NCI-H82 treated with DMSO at 0.1 percent for 48 hours (cell line): Measurements from ENCODE around the gene ARID1B.

Source experiments
- DNase-seq: peaks from one replicate; lab custom pipeline; 2025; ENCODE audit not compliant: unreplicated experiment; lab: John Stamatoyannopoulos, UW

ARID1B gene

DNA sequence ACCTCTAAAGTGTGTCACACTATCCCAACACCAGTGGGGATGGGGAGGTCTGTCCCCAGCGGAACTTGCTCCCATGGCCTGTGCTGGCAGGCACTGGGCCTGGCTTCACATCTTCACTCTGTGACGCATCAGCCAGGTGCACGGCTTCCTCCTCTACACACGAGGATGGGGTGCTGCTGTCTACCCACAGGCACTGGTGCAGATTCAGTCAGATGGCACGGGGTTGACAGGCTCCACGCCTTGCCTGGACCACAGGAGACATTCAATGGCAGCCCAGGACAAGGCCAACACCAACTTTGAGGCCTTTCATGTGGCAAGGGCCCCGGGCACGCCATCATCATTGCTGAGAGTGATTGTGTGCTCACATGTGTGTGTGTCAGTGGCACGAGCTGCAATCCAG lies 453.7 kb downstream of the ARID1B start:
- no peak for DNase-seq

DNA sequence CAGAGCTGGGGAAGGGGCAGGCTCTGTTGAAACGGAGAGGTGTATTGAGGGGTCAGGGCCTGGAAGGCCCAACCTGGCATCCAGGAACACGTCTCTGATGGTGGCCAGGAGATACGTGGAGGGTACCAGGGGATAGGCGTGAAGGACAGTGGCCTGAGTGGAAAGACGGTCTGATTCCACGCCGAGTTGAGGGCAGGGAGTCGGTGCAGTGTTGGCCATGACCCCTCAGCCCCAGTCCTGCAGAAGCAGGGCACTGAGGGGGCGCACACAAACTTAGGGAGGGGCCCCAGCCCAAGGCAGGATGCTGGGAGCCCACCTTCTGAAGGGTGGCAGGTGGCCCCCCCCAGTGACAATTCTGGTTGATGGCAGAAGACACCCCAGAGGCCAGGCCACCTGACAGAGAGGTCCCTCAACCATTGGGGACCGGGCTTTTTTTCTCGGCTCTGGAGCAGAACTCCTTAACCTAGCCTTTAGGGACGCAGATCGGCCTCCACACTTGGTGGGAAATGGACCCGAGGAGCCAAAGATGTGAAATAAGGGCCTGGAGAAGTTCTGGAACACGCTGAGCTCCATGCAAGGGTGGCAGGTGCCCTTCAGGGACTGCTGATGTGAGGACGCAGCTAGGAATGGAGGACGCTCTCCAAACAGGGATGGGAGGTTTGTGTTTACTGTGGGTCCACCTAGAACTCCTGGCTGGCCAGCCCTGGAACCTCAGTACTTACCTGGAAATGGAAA lies 455.1 kb downstream of the ARID1B start:
- no peak for DNase-seq

DNA sequence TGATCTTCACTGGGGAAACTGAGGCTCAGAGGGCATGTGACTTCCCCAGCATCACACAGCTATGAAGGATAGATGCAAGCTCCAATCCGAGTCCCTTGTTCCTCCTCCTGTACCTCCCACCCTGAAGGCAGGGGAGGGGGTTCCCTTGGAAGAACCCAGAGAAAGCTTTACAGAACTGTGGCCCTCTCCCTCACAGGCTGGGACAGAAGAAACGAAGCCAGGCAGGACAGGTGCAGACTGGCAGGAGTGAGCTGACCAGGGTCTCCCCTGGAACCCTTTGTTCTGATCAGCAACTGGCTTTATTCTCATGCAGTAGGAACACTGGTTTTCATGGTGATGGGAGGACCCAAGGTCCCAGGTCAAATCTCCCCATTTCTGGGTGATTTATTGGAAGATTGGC lies 456.0 kb downstream of the ARID1B start:
- no peak for DNase-seq

DNA sequence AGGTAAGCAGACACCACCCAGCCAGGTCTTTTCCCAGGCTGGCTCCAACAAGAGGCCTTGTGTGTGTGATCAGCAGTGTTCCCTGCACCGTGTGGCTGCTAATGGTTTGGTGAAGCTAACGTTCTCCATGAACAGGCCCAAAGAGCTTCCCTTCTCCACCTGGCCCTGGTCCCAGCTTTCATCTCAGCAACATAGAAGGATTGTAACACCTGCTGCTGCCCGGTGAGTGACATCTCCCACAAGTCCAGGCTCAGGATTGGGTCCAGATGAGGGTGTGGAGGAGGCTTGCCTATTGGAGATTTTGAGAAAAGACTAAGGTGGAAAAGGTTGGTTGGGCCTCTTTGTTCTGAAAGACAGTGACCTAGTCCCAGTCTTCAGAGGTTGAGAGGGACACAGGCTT lies 456.5 kb downstream of the ARID1B start:
- no peak for DNase-seq

DNA sequence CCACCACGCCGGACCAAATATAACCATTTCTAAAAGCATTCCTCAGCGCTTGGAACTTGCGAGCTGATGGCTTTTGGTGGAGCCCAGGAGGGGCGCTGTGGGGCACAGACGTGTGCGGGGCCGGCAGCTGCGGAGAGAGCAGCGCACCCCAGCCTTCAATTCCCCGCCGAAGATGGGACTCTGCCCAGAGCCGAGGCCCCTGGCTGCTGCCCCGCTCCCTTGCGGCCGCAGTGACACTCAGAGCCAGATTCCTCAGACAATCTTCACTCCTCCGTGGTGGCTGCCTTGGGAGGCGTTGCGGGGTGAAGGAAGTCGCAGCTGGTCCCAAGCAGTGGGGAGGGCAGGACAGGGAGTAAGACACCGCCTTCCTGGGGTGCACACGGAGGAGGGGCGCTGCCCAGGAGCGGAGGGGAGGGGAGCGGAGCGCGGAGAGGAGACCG lies 458.4 kb downstream of the ARID1B start:
- DNase-seq, result no peak

DNA sequence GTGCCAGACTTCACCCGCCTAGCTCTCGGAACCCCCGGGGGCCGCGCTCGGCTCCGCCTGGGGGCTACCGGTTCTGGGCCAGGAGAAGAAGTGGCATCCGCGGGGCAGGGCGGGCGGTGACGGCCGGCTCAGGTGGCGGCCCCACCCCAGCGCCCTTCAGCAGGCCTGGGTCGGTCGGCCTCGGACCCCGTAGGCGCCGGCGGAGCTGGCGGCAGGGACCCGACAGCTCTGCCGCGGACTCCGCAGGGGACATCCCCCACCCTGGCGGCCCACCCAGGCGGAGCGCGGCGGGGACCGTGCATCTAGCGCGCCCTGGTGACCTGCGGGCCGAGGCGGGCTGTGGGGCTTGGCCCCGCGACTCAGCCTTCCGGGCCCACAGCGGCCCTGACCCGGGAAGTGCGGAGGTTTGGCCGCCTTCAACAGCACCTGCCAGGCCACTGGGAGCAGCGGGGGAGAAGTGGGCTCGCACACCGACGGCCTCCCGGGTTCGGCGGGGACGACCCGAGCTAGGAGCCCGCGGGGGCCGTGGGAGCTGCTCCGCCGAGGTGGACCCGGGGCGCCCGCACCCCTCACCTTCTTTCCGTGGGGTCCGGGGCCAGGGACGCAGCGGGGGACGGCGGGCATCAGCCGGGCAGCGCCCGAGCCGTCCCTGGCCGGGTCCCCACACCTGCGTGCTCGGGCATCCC lies 459.0 kb downstream of the ARID1B start:
- no peak for DNase-seq

DNA sequence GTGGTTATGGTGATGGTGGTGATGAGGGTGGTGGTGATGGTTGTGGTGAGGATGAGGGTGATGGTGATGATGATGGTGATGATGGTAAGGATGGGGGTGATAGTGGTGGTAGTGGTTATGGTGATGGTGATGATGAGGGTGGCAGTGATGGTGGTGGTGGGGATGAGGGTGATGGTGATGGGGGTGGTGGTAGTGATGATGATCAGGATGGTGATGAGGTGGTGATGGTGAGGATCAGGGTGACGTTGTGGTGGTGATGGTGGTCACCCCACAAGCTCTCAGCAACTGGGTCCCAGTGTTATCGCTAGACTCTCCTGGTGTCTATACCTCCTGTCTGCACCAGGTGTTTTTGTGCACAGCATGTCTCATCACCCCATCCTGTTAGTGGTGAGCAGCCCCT lies 461.2 kb downstream of the ARID1B start:
- no peak for DNase-seq

DNA sequence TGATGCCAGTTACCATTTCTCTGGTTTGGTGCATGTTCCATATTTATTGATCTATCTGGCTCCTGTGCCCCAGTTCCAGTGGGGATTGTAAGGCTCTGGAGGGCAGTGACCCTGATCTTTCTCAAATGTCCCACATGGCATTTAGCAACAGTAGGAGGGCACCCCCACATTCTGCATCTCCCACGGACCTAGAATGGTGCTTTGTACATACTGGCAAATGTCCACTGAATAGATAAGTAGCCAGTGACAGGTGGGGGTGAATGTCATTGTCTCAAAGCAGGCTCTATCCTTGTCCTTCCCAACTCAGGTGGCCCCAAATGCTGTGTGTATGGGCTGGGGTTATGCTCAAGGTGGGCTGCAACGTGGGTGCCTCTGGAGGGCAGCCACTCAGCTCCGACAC lies 462.0 kb downstream of the ARID1B start:
- no peak for DNase-seq

DNA sequence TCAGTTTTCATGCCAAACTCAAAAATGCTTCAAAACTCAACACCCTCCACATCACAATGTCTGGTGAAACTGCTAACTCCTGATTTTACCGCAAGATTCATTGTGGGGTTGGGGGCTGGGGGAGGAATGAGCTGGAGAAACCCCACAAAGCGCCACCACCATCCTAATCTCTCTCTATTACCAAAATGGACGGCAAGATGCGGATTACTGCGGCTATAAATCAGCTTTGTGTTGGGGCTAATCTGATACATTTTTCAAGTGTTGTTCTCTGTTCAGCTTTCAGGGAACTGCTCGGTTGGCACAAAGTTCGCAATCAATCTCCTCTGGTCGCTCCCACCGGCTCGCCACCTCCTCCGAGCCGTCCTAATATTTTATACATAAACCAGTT lies 462.5 kb downstream of the ARID1B start:
- DNase-seq, result peak; percentile 82

DNA sequence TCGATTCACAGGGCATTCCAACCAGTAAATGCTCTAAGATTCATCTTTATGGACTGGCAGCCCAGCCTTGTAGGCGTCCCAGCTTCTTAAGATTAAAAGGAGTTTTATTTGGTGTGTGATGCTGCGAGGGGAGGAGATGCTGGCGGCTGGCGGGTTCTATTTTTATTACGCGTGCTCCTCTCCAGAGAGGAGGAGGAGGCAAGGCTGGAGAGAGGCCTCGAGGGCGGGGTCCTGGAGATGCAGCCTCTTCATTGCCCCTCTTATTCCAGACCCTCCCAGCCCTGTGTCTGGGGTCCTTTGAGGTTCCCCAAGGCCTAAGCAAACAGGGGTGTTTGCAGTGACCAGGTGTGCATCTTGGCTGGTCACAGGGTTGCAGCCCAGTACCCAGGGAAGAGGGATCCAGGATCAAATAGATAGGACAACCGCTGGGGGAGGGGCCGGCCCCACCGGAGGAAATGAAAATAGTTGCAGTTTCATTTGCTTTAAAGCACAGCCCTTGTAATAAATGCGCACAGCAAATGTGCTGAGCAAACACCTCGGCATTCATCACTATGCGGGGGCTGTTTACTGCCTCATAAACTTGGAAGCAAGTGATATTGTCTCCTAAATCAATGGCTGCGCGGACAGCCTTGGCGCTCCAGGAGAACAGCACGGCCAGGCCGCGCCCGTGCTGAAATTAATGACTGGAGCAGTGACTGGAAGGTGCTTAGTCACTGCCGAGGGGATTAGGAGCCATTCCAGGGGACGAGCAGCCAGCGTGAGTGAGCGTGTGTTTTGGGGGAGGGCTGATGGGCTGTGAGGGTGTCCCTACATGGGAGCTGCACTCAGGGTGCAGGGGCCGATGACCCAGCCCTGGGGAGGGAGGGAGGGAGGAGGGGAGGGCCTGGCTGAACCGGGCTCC lies 463.1 kb downstream of the ARID1B start:
- peak; percentile 79 for DNase-seq

DNA sequence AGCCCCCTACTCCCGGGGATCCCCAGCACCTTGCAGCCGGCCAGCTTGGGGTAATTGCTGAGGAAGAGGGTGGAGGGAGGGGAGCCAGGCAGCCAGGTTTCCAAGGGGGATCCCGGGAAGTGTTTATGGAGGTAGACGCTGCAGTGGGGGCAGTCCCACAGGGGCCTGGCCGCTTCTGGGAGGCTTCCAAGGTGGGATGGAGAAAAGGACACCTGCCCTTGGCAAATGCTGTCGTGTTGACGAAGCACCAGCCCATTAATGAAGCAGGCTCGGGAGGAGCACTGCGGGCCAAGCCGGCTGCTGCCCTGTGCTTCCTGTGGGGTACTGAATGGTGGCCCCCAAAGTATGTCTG lies 463.8 kb downstream of the ARID1B start:
- no peak for DNase-seq

DNA sequence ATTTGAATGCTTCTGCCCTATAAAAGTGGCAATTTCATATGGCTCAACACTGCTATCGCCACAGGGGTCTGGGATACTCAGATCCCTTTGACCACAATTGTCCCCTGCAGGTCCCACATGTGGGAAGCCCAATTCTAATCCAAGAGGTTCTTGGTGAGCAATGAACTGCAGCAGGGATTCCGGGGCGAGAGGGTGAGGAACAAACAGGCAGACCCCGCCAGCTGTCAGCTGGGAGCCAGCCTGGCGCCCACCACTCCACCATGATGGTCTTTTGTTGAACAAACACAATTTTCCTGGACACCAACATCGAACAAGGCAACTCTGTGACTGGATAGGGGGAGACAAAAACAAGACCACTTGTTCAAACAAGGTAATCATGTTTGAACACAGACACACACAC lies 465.6 kb downstream of the ARID1B start:
- no peak for DNase-seq

DNA sequence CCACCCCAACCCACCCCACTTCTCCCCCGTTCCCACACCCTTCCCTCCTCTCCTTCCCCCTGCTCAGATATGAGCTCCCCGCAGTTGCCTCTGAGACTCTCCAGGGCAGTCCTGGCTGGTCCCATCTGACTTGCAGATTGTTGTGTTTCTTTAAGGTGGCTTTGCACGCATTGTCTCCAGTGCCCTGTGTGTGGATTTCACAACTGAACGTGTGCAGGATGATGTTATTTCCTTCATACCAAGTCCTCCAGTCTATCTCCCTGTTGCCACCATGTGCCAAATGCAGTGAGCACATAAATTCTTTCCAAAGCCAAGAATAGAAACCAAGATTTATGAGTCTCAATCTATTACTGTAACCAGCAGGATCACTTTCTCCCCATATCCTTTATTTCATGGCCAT lies 467.0 kb downstream of the ARID1B start:
- no peak for DNase-seq

DNA sequence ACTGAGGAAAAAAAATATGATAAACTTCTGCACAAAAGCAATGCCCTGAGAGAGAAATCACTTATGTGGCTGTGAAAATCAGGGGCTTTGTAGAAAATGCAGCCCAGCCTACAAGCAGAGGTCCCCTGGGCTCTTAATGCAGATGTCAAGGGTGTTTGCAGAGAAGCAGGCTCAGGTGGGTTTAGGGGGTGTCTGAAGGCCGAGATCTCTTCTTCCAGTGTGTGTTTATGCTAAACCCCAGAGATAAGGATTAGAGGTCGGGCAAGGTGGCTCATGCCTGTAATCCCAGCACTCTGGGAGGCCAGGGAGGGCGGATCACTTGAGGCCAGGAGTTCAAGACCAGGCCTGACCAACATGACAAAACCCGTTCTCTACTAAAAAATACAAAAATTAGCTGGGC lies 467.6 kb downstream of the ARID1B start:
- peak; percentile 27 for DNase-seq

DNA sequence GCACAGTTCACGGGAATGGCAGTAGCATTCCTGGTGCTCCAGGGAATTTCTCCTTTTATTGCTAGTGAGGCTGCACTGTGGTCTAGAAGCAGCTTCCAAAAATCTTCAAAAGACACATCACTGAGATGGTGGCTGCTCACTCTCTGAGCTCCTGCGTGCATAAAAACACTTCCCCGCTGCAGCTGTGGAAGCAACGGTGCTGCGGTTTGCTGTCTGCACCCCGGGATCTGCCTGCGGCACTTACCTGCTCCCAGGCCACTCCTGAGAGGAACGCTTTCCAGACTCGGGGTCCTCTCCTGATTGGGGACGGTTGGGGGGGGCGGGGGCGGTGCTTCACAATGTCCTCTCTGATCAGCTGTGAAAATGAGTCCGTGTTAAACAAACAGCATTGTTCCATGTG lies 468.3 kb downstream of the ARID1B start:
- no peak for DNase-seq

DNA sequence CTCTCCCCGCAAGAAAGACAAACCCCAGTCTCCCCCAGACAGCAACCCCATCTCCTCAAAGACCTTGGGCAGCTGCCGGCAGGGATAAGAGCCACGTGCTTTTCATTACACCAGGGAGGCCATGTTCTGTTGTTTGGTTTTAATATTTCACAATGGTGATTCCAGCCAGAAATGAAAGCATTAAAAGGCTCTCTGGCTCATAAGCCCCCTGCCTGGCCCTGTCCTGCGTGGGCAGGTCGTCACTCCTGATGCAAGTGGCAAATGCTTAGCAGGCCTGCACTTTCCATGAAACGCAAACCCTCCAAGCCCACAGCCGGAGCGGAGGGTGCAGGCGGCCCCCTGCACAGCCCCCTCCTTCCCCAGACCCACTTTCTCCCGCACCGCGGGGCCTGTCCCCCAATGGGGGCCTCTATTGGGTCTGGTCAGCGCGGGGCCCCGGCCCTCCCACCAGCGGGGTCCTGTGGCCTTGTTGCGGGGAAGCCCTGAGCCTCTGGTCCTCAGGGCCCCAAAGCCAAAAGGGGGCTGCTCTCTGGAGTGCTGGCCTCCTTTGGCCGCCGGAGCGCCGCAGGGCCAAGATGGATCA lies 469.0 kb downstream of the ARID1B start:
- DNase-seq, result no peak

DNA sequence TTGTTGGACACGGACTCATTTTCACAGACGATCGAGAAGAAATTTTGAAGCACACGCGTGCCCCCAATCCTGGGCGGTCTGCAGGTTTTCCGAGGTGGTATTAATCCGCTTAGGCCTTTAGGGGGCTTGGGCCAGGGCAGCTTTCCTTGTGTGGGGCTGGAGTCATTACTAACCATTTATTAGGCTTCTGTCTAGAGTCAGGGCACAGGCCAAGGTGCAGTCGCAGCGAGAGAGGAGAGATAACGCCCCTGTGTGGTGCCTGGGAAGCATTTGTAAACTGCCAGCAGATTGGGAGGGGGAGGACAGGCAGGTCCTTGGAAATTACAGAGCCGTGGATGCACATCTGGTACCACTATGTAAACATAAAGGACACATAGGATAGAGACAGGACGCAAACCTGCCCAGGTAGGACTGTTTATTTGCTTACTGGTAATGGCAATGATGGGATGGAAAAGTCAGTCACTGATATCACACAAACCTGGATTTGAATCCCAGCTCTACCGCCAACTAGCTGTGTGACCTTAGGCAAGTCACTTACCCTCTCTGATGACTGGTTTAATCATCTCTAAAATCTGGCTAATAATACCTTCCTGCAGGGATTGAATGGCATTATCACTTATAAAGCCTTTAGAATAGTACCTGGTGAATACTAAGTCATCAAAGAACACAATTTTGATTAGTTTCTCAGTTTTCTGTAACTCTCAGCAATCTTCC lies 469.8 kb downstream of the ARID1B start:
- DNase-seq, result no peak

DNA sequence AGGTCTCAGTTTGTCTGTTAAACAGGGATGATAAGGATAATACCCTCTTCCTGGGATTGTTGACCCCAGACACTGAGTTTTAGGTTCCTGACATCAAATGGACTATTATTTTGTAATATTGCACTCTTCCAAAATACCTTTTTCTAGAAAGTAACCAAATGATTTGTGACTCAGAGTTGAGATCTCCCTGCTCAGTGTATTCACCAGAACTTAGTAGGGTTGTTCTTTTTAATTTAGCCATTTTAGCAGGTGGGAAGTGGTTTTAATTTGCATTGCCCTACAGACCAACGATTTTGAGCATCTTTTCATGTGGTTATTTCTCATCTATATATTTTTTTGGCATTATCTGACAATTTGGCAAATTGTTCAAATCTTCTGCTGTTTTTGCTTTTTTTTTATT lies 471.1 kb downstream of the ARID1B start:
- no peak for DNase-seq

DNA sequence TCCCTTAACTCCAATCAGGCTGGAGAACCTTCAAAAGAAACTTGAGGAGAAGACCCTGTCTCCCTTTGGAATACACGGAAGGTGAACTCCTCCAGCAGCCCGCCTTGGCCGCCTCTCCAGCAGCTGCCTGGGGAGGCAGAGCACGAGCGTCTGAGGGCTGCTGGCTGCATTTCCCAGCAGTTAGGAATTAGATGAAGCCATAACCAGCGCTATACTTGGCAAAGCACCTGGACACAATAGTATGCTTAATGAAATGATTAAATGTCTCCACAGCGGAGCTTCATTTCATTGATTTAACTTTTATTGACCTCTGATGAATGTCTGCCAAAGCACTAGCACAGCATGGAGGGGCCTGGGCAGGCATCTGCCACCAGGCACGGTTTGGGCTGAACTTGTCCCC lies 472.6 kb downstream of the ARID1B start:
- no peak for DNase-seq

DNA sequence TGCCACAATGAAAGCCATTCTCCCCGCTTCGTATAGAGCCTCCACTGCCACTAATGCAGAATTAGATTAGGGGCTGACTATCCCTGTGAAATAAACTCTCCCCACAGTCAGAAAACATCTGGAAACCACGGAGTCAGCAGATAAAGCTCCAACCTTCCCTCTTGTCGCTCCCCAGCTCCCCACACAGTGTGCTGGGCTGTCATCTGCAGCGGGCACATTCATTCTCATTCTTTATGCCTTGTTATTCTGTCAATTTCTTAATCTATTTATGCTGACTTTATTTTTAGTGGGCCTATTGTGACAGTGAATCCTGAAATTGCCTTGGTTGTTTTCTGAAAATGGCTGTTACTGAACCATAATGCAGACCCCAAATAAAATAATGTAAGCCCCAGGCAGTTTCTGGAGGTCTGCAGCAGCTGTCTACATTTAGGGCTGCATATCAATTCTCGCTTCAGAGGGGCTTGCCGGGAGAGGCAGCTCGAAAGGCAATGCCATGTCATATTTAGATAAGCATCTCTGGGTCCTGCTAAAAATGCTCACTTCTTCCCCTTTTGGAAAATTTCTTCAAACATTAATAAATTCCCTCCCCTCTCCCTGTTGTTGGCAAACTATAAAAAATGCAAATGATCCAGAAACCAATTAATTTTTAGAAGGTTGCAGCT lies 474.5 kb downstream of the ARID1B start:
- DNase-seq, result no peak
